GM19099 (cell line): ENCODE measurements around the gene CYP27C1.

Source experiments
- POLR2A ChIP-seq: IDR thresholded peaks from 3 replicates; pipeline ENCODE4 v1.6.1; 2011; ENCODE audit warnings: low read depth; ENCODE audit not compliant: insufficient read length; ENCODE audit errors: extremely low read depth

CYP27C1 gene

GRCh38 chr2:127226520-127227263, 6.6 kb upstream of the CYP27C1 start:
- TF ChIP-seq POLR2A, result no peak

- TF ChIP-seq POLR2A, result no peak
Measured at GRCh38 chr2:127226132-127226519, 6.0 kb upstream of the CYP27C1 start.

- TF ChIP-seq POLR2A, result no peak
Measured at GRCh38 chr2:127225186-127225960, 5.3 kb upstream of the CYP27C1 start.

GRCh38 chr2:127220768-127221527, 849 bp upstream of the CYP27C1 start:
- no peak for TF ChIP-seq POLR2A

- no peak for TF ChIP-seq POLR2A
Measured at GRCh38 chr2:127219171-127220070, 678 bp downstream of the CYP27C1 start.

GRCh38 chr2:127218812-127219170, 1.3 kb downstream of the CYP27C1 start:
- no peak for TF ChIP-seq POLR2A

- TF ChIP-seq POLR2A, result no peak
Measured at GRCh38 chr2:127217470-127218325, 2.4 kb downstream of the CYP27C1 start.

- no peak for TF ChIP-seq POLR2A
Measured at GRCh38 chr2:127216593-127216992, 3.5 kb downstream of the CYP27C1 start.

GRCh38 chr2:127216095-127216494, 4.0 kb downstream of the CYP27C1 start:
- TF ChIP-seq POLR2A, result no peak

- TF ChIP-seq POLR2A, result no peak
Measured at GRCh38 chr2:127208313-127208712, 11.8 kb downstream of the CYP27C1 start.

GRCh38 chr2:127205218-127206125, 14.6 kb downstream of the CYP27C1 start:
- TF ChIP-seq POLR2A, result no peak

GRCh38 chr2:127201452-127201851, 18.6 kb downstream of the CYP27C1 start:
- TF ChIP-seq POLR2A, result no peak

- no peak for TF ChIP-seq POLR2A
Measured at GRCh38 chr2:127200962-127201361, 19.1 kb downstream of the CYP27C1 start.
